ENCODE data around the gene CDK6. TPM values are rescaled to one million over a fixed set of nuclear protein-coding genes. Genes with fewer than 3 reads are reported as not detected.

The CDK6 gene
- total and polyA plus RNA-seq, 9 of the 15 experiments (the other 6 are each of a cell fraction or from before 2014, with no cell fraction given), result 7.6 to 109 (median 44.4) TPM

DNA sequence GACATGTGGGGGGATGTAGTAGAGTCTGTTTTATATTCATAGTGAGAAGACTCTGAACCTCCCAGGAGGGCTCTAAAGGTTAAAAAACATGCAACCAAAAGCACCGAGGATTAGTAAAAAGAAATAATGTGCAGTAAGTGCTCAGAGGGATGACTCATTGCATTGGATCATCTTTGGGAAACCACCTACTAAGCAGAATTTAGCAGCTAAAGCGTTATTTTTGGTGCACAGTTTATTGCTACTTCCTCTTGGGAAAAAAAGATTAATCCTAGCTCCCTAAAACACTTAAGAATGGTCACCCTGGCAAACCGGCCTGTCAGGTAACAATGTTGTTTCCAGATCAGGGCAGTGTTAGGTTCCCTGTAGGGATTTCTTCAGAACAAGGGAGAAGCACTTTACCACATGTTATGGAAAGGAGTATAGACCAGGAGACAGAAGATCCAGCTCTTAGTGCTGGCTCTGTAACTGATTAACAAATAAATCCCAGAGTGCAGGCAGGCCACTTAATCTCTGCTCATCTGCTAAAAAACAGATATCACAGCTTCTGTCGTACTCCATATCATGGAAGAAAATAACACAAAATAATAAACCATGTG, 201.4 kb downstream of the CDK6 start (continued):
- TF ChIP-seq MED1 (CRISPR knock-in tag; IDR thresholded peaks at IDR 0.05; ENCODE audit: borderline replicate concordance), result no peak
- no peak for TF ChIP-seq MEF2D (tag; conservative IDR thresholded peaks at IDR 0.05; ENCODE audit: low read depth)
- TF ChIP-seq ZNF239 (CRISPR knock-in tag; IDR thresholded peaks at IDR 0.05), result no peak
- TF ChIP-seq ZNF212 (CRISPR knock-in tag; IDR thresholded peaks at IDR 0.05), result no peak
- TF ChIP-seq, protein P1, sequence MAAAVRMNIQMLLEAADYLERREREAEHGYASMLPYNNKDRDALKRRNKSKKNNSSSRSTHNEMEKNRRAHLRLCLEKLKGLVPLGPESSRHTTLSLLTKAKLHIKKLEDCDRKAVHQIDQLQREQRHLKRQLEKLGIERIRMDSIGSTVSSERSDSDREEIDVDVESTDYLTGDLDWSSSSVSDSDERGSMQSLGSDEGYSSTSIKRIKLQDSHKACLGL (CRISPR knock-in tag; IDR thresholded peaks at IDR 0.05; ENCODE audit: borderline replicate concordance, poor library complexity, severe bottlenecking), result no peak
- TF ChIP-seq, protein P2, sequence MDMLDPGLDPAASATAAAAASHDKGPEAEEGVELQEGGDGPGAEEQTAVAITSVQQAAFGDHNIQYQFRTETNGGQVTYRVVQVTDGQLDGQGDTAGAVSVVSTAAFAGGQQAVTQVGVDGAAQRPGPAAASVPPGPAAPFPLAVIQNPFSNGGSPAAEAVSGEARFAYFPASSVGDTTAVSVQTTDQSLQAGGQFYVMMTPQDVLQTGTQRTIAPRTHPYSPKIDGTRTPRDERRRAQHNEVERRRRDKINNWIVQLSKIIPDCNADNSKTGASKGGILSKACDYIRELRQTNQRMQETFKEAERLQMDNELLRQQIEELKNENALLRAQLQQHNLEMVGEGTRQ (CRISPR knock-in tag; IDR thresholded peaks at IDR 0.05), result no peak
- TF ChIP-seq, protein P3, sequence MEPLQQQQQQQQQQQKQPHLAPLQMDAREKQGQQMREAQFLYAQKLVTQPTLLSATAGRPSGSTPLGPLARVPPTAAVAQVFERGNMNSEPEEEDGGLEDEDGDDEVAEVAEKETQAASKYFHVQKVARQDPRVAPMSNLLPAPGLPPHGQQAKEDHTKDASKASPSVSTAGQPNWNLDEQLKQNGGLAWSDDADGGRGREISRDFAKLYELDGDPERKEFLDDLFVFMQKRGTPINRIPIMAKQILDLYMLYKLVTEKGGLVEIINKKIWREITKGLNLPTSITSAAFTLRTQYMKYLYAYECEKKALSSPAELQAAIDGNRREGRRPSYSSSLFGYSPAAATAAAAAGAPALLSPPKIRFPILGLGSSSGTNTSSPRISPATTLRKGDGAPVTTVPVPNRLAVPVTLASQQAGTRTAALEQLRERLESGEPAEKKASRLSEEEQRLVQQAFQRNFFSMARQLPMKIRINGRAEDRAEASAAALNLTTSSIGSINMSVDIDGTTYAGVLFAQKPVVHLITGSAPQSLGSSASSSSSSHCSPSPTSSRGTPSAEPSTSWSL (CRISPR knock-in tag; IDR thresholded peaks at IDR 0.05; ENCODE audit: borderline replicate concordance), result no peak
- TF ChIP-seq CEBPB (tag; IDR thresholded peaks at IDR 0.05), result no peak
- TF ChIP-seq, protein P4, sequence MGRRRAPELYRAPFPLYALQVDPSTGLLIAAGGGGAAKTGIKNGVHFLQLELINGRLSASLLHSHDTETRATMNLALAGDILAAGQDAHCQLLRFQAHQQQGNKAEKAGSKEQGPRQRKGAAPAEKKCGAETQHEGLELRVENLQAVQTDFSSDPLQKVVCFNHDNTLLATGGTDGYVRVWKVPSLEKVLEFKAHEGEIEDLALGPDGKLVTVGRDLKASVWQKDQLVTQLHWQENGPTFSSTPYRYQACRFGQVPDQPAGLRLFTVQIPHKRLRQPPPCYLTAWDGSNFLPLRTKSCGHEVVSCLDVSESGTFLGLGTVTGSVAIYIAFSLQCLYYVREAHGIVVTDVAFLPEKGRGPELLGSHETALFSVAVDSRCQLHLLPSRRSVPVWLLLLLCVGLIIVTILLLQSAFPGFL (CRISPR knock-in tag; IDR thresholded peaks at IDR 0.05), result no peak
- TF ChIP-seq, protein P5, sequence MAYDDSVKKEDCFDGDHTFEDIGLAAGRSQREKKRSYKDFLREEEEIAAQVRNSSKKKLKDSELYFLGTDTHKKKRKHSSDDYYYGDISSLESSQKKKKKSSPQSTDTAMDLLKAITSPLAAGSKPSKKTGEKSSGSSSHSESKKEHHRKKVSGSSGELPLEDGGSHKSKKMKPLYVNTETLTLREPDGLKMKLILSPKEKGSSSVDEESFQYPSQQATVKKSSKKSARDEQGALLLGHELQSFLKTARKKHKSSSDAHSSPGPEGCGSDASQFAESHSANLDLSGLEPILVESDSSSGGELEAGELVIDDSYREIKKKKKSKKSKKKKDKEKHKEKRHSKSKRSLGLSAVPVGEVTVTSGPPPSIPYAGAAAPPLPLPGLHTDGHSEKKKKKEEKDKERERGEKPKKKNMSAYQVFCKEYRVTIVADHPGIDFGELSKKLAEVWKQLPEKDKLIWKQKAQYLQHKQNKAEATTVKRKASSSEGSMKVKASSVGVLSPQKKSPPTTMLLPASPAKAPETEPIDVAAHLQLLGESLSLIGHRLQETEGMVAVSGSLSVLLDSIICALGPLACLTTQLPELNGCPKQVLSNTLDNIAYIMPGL (CRISPR knock-in tag; IDR thresholded peaks at IDR 0.05), result no peak
- no peak for TF ChIP-seq TCFL5 (CRISPR knock-in tag; conservative IDR thresholded peaks at IDR 0.05)
- no peak for TF ChIP-seq ZNF778 (CRISPR knock-in tag; IDR thresholded peaks at IDR 0.05)
- TF ChIP-seq RBM39 (optimal IDR thresholded peaks at IDR 0.05; ENCODE audit: low read depth, low read length), result no peak
- no peak for TF ChIP-seq NBN (IDR thresholded peaks at IDR 0.05; ENCODE audit: low read depth)
- TF ChIP-seq, protein P6, sequence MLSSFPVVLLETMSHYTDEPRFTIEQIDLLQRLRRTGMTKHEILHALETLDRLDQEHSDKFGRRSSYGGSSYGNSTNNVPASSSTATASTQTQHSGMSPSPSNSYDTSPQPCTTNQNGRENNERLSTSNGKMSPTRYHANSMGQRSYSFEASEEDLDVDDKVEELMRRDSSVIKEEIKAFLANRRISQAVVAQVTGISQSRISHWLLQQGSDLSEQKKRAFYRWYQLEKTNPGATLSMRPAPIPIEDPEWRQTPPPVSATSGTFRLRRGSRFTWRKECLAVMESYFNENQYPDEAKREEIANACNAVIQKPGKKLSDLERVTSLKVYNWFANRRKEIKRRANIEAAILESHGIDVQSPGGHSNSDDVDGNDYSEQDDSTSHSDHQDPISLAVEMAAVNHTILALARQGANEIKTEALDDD (IDR thresholded peaks at IDR 0.05), result 0 out of 2 replicates have a peak, but pooled peaks have one; percentile 44
- no peak for TF ChIP-seq SETDB1 (IDR thresholded peaks at IDR 0.05; ENCODE audit: low read length)

All from K562 (cell line).